Stimulated activated CD4-positive, alpha-beta T cell treated with anti-CD3 and anti-CD28 coated beads, Interleukin-4, amount 100 ng/mL, for 1 hour (primary cell): ENCODE data around the gene ITIH2.
"Not testable (repeated sequence)": the region's sequence is repeated elsewhere in the genome, so short reads cannot be mapped to it uniquely, and the experiment has no call there.

Source experiments
- DNase-seq: peaks from one replicate; pipeline ENCODE4 v3.0.0-alpha.2; 2020

ITIH2 gene

DNA sequence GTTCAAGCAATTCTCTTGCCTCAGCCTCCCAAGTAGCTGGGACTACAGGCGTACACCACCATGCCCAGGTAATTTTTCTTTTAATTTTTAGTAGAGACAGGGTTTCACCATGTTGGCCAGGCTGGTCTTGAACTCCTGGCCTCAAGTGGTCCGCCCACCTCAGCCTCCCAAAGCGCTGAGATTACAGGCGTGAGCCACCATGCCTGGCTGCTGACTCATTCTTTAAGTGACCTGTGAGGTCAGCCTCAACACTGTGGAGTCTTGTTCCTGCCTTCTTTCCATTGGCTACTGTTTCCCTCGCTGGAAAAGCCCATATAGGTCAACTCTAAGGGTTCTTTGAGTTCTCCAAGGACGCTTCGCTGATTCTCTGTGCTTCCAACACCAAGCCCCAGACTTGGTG is 45.5 kb downstream of the ITIH2 start:
- DNase-seq, result not testable (repeated sequence)

DNA sequence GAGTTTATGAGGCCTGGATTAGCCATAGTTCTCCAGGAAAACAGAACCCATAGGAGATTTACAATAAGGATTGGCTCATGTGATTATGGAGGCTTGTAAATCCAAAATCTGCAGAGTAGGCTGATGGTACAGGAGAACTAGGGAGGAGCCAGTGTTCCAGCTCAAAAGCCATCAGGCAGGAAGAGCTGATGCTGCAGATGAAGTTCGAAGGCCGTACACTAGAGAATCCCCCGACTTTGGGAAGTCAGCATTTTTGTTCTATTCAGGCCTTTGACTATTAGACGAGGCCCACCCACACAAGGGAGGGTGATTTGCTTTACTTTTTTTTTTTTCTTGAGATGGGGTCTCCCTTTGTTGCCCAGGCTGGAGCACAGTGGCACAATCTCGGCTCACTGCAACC is 47.1 kb downstream of the ITIH2 start:
- no peak for DNase-seq

DNA sequence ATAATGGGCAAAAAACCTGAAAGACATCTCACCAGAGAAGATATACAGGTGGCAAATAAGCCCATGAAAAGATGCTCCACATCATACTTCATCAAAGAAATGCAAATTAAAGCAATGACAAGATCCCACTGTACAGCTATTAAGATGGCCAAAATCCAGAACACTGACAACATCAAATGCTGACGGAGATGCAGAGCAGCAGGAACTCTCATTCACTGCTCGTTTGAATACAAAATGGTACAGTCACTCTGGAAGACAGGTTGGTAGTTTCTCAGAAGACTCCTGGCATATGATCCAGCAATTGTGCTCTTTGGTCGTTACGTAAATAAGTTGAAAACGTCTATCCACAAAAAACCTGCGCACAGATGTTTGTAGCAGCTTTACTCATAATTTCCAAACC is 49.1 kb downstream of the ITIH2 start:
- DNase-seq, result no peak

DNA sequence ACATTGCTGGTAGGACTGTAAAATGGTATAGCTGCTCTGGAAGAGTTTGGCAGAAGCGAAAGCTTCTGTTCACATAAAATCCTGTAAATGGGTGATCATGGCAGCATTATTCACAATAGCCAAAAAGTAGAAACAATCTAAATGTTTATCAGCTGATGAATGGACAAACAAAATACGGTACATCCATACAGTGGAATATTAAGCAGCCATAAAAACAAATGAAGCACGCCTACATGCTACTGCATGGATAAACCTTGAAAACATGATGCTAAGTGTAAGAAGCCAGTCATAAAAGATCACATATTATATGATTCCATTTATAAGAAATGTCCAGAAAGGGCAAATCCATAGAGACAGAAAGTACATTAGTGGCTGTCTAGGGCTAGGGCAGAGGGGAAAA is 52.0 kb downstream of the ITIH2 start:
- DNase-seq, result no peak

DNA sequence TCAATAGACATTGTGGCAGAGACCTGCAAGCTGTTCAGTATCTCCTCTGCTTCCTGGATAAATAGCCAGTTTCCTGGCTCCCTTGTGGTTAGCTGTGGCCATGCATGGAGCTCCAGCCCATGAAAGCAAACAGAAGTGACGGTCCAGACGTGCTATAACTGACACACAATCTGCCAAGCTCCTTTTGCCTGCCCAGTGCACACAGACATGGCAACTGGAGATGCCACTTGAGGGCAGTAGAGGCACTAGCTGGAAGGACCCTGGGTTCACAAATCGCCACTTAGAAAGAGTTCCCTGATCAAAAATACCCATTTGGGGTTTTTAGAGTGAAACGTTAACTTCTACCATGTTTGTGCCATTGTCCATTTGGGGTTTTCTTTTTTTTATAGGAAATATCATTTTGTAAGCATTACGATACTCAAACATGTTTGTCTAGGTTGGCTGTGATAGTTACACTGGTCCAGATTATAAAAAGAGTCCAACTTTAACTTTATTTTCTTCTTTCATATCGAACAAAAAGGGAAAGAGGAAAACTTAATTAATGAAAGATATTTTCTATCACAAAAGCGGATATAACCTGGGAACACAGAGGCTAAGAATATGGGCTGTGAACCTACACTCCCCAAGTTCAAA is 53.4 kb downstream of the ITIH2 start:
- DNase-seq, result peak; percentile 7

DNA sequence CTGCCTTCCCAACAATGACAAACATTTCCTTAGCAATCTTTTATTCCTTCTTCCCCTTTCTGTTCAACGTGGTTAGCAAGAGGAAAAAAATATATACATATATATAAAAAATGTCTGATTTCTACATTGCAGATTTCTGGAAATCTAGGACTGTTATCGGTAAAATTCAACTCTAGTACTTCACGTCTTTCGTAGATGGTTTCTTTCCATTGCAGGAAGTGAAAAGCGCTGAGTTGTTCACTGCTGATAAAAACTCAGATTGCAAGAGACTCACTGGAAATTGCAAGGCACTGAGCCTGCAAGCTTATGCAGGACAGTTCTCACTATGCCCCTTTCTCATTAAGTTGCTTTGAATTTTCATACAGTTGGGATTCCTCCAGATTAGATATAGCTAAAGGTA is 60.8 kb downstream of the ITIH2 start:
- DNase-seq, result no peak

DNA sequence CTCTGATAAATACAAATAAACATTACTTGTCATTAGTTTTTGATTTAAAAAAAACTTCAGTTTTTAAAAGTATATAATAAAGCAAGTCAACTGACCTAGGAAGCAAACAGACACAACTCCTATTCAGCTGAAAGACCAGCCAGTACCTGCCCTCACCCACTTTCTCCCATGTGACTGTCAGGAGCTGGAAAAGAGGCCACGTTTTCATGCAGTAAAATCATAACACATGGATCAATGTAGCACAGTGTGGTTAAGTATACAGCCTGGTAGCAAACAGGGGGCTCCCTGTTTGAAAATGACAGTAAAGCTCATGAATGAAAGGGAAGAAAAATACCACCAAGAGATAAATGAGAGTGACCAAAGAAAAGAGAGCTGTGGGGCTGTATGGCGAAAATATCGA is 63.1 kb downstream of the ITIH2 start:
- no peak for DNase-seq

DNA sequence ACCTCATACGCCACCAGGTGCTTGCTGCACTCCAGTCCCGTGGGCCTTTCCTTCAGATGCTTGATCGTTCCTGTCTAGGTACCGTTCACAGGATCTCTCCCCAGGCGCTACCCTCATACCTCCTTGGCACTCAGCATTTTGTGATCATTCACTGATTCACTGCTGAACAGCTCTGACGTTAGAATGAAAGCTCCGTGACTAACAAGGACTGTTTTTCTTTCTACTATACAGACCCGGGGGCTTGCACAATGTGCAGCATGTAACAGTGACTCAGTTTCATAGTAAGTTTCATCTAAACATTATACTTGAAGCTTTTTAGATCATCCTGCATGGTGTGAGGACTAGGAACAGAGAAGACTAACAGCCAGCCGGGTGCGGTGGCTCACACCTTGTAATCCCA is 64.1 kb downstream of the ITIH2 start:
- no peak for DNase-seq

DNA sequence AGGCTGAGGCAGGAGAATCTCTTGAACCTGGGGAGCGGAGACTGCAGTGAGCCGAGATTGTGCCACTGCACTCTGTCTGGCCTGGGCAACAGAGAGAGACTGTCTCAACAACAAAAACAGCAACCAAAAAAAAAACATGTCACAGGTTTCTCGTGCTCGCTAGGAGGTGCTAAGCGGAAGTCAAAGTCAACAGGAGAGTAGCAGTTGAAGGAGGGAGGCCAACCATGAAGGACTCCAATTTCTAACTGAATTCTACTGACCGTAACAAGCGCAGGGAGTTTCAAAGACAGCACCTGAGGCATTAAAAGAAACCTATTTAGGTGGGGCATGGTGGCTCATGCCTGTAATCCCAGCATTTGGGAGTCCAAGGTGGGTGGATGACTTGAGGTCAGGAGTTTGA is 65.3 kb downstream of the ITIH2 start:
- no peak for DNase-seq

DNA sequence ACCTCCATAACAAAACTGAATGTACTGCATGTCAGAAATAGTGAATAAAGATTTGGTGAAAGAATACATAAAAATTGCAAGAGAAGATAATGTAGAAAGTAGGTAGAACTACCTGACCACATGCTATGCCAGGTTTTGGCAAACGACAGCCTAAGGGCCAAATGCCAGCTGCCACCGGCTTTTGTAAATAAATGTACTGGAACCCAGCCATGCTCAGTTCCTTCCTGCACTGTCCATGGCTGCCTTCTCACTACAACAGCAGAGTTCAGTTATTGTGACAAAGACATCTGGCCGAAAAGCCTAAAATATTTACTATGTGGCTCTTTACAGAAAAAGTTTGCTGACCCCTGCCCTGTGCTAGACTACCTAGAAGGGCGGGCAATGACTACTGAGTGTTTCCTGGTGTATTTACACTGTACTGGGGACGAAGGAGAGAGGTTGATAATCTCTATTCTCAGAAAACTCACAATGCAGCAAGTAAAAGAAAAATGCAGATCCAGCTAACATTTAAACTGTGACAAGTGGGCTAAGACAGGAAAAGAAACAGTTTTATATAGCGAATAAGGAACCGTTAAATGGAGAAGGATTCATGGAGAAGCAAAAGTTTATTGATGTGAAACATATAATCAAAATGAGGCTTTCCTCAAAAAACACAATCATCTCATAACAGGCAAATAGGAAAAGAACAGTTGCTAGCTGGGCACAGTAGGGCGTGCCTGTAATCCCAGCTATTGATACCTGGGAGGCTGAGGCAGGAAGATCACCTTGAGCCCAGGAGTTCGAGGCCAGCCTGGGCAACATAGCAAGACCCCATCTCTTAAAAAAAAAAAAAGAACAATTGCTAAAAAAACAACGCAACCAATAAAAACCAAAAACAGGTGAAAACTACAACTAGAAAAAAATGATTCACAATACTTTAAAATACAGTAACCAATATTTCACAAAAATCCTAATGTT is 71.0 kb downstream of the ITIH2 start:
- DNase-seq, result no peak

DNA sequence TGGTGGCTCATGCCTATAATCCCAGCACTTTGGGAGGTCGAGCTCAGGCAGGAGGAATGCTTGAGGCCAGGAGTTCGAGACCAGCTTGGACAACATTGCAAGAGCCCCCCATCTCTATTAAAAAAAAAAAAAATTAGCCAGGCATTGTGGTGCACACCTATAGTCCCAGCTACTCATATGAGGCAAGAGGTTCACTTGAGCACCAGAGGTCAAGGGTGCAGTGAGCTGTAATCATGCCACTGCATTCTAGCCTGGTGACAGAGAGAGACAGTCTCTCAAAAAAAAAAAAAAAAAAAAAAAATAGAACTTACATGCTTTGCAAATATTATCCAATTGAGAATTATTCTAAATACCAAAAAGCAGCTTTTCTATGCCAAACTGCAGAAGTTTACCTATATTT is 73.7 kb downstream of the ITIH2 start:
- DNase-seq, result no peak

DNA sequence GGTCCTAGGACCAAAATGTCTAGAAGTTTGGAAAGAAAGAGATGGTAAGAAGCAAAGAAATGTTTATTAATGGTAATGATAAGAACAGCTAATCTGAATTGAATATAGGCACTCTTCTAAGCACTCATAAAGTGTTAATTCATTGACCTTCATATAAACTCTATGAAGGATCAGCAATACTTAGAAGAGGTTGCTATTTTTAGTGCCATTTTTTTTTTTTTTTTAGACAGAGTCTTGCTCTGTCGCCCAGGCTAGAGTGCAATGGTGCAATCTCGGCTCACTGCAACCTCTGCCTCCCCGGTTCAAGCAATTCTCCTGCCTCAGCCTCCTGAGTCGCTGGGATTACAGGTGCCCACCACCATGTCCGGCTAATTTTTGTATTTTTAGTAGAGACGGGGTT is 79.1 kb downstream of the ITIH2 start:
- not testable (repeated sequence) for DNase-seq

DNA sequence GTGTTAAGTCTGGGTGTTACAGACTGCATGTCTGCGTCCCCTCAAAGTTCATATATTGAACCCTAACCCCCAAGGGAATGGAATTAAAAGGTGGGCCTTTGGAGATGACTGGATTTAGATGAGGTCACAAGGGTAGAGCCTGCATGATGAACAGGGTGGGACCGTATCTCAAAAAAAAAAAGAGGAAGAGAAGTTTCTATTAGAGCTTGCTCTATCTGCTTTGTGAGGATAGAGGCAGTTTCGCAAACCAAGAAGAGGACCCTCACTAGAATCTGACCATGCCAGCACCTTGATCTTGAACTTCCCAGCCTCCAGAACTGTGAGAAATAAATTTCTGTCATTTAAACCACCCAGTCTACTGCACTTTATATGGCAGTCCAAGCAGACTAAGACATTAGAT is 83.3 kb downstream of the ITIH2 start:
- DNase-seq, result no peak

DNA sequence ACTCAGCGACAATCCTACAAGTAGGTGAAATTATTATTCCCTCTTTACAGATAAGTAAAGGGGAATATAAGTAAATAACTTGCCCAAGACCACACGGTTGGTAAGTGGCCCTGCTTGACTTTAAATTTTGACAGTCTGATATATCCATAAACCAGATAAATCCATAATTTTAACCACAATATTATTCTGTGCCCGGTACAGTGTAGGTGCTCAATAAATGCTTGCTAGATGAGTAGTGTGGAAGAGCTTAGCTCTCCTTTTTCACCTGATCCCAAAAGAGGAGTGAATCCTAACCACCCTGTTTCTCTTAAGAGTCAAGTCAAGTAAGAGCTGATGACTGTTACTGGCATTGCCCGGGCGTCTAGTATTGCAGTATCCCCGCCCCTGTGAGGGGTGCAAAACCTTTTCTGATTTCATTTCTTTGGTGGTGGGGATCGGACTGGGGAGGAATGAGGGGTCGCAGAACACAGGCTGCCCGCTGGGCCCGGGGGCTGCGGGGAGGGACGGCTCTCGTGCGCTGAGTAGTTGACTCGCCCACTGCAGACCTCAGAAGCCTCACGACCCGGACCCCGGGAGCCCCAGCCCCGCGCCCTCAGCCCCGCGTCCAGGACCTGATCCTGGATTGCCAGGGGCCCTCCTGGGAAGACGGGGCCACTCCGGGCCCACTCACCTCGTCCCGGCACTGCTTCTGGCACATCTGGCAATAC is 84.2 kb downstream of the ITIH2 start:
- no peak for DNase-seq

DNA sequence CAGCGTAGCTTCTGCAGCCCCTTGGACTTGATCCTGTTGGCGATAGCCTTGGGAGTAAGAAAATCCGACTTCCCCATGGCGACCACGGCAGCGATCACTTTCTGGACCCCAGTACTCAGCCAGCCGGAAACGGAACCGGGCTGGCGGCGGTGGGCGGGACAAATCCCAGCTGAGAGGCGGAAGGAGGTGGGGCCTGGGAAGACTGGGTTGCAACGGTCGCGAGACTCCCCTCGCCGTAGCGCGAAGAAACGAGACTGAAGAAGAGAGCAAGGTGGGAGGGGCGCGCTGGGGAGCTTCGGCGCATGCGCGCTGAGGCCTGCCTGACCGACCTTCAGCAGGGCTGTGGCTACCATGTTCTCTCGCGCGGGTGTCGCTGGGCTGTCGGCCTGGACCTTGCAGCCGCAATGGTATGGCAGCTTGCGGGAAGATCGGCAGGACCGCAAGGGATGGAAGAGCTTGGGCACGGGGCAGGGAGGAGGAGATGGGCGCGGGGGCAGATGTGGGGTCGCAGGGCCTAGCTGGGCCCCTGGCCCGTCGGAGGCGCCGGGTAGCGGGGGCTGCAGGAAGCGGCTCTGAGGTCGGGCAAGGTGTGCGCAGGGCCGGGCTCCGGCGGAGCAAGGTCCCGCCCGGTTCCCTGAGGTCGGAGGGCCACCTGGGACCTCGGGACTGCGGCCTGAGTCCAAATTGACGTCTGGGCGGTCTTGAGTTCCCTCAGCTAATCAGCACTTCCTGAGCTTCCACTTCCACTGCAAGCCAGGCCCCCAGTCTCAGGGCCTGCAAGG is 84.9 kb downstream of the ITIH2 start, which contains the start of the genes ATP5F1C and KIN:
ATP5F1C (plus strand) TSS at position 321 of the 782 bp plus-strand sequence; CDS start at position 352, 31 bp downstream.
KIN (minus strand) TSS at position 137 of the 782 bp plus-strand sequence; CDS start at position 77, 60 bp downstream.
- peak; percentile 97 for DNase-seq

DNA sequence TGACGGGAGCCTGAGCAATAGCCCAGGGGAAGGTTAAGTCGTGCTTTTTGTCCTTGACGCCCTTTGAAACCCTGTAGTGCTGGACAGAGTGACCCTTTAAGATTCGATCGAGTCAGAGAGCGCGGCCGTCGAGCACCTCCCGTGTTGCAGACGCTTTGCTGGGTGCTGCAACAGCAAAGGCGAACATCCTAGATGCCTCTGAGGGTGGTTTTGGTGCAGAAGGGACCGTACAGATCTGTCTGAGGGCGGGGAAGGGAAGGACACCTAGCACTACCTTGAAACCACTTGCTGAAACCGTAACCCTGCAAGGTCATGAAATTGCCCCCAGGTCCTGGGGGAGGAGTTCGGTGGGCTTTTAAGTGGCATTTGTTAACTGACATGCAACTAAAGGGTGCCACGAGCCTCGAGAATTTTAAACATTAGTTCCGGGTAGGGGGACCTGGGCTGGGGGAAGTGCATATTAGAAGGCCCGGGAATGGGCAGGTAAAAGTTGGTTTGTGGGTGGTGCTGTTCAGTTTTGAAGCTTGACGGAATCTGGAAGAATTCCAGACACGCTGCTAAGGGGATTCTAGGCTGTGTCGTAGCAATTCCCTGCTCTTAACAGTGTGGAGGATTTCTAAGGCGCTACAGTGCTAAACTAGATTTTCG is 85.6 kb downstream of the ITIH2 start:
- DNase-seq, result no peak

DNA sequence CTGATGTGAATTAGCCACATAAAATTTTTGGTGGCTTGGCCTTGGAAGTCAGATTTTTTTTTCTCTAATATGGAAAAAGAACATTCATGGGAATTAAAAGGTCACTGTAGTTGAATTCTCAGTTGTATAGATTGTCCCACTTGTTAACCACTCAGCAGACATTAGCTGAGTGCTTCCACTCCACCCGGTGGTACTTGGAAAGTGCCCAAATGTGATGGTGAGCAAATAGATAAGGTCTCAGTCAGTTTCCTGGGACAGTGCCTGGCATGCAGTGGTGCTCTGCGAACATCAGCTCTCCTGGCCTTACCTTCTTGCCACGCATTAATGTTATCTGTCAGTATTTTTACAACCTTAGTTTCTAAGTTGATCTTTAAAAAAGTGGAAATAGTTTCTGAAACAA is 86.3 kb downstream of the ITIH2 start:
- DNase-seq, result no peak

DNA sequence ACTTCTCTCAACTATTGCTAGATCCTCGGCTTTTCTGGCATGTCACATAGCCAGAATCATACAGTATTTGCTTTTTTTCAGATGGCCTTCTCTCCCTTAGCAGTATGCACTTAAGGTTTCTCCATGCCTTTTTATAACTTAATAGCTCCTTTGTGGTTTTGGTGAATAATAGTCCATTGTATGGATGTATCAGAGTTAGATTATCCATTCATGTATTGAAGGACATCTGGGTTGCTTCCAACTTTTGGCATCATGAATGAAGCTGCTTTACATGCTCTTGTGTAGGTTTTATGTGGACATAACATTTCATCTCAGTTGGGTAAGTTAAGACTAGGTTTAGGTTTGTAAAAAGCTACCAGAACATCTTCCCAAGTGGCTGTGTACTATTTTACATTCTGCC is 89.4 kb downstream of the ITIH2 start:
- no peak for DNase-seq

DNA sequence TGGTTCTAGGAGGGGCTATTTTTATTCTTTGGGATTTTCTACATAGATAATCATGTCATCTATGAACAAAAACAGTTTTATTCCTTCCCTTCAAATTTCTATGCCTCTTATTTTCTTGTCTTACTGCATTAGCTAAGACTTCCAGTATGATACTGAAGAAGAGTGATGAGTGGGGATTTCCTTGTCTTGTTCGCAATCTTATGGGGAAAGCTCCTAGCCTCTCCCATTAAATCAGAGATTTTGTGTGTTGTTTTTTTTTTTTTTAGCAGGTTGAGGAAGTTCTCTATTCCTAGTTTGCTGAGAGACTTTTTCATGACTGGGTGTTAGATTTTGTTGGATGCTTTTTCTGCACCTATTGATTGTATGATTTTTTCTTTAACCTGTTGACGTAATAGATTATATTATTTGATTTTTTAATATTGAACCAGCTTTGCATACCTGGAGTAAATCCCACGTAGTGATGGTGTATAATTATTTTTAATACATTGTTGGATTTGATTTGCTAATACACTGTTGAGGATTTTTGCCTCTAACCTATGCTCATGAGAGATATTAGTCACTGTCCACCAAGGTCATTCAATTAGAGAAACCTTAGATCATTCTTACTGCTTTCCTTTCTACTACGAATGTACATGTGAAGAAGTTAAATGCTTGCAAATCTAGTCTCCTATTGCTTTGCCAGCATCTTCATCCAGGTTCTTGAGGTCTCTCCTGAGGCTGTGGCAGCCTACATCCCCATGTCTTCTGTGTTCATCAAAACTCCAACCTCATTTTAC is 91.3 kb downstream of the ITIH2 start:
- no peak for DNase-seq

DNA sequence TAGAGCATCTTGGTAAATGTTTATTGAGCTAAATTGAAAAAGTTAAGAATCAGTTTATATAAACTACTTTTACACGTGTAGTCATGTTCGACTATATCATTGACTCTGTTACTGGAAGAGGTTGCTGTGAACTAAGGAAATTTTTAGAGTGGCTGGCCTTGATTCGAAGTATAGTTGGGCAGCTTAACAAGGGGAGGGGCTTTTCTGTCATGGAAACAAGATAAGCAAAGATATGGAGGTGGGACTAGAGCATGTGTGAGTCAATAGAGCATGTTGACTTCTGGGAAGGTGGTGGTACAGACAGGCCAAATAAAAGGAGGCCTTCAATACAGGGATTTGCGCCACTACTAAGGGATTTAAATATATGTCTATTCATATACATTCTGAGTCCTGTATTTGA is 92.5 kb downstream of the ITIH2 start:
- DNase-seq, result no peak

DNA sequence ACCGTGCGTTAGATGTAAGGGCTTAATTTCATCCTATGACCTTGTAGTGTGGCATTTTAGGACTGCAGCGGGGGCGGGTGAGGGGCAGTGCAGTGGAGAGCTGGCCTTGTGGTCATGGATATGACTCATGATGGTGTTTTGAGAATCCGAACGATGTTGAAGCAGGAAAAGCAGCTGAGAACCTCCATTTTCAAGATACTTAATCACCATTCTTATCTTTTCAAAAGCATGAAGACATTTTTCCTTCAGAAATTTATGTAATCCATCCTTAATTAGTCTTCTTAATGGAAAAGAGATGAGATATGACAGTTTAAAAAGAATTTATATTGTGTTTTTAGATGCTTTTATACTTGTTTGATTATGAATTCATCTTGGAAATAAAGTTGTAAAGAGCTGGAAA is 94.5 kb downstream of the ITIH2 start:
- DNase-seq, result no peak
